GM12878 (cell line): ENCODE data around the gene STAT4. TPM values are rescaled to one million over a fixed set of nuclear protein-coding genes. Genes with fewer than 3 reads are reported as not detected.
A peak's percentile ranks its signal among the peaks of the same experiment; 100 is the strongest.

Experiments used
- ATAC-seq: fragments of 200-7000 bp; cut with Tn5 transposase; 3 replicates; pipeline ENCODE4 v1.9.1; 2020; ENCODE audit warnings: mild to moderate bottlenecking, moderate library complexity
- BruUV-seq: library from RNA; stranded (reverse); fragments of 400-500 nt; replicated peaks from 2 replicates; lab custom pipeline; 2021; lab: Mats Ljungman, UMichigan
- CTCF ChIA-PET: fragments of 300-600 bp; sonication (Branson Sonifier 250); formaldehyde crosslinking; extraction: SDS; loops from one replicate; lab custom pipeline; 2021; ENCODE audit warnings: inconsistent platforms; lab: Yijun Ruan, JAX
- POLR2A ChIA-PET: fragments of 350-600 bp; formaldehyde crosslinking; extraction: SDS; loops from one replicate; lab custom pipeline; 2021; ENCODE audit warnings: inconsistent platforms; lab: Charles Lee
- RAD21 ChIA-PET: fragments of 300-600 bp; sonication (Branson Sonifier 250); formaldehyde crosslinking; loops from one replicate; lab custom pipeline; 2023; ENCODE audit warnings: antibody characterized with exemption; ENCODE audit not compliant: unreplicated experiment; lab: Charles Lee
- SMC1A ChIA-PET: fragments of 300-600 bp; sonication (Branson Sonifier 250); formaldehyde crosslinking; loops from one replicate; lab custom pipeline; 2023; ENCODE audit not compliant: unreplicated experiment, uncharacterized antibody; lab: Charles Lee
- DNase-seq: peaks from one replicate; pipeline ENCODE4 v3.0.0-alpha.2; 2011; ENCODE audit warnings: low read depth, low spot score
- FAIRE-seq: peaks from 3 replicates; lab custom pipeline; 2011; peaks lifted over from hg19 to GRCh38; lab: Jason Lieb, UNC
- H2AFZ ChIP-seq: 2 replicates; pipeline ENCODE4 v1.6.0; 2011; ENCODE audit warnings: low read depth, low read length, control low read depth; ENCODE audit not compliant: control insufficient read depth
- H3K27ac ChIP-seq: 2 replicates; pipeline ENCODE4 v1.5.1; 2011; ENCODE audit warnings: control low read depth; ENCODE audit not compliant: control insufficient read depth, insufficient read depth
- H3K27me3 ChIP-seq, 2 experiments: replicated peaks in 1 of 2; 2 replicates each; pipeline versions ENCODE4 v1.6.0 to v1.6.1; 2011; ENCODE audit warnings: low read length in 1 of 2; ENCODE audit not compliant: control insufficient read depth in 2 of 2, insufficient read depth in 2 of 2
- H3K36me3 ChIP-seq, 2 experiments: 2 replicates each; pipeline ENCODE4 v1.5.1; 2011; ENCODE audit warnings: low read length in 1 of 2; ENCODE audit not compliant: control insufficient read depth in 2 of 2, insufficient read depth in 2 of 2
- H3K4me1 ChIP-seq: 2 replicates; pipeline ENCODE4 v1.6.1; 2011; ENCODE audit warnings: mild to moderate bottlenecking, low read length, moderate library complexity, mixed read lengths; ENCODE audit not compliant: control insufficient read depth, insufficient read depth
- H3K4me2 ChIP-seq: 2 replicates; pipeline ENCODE4 v1.6.0; 2011; ENCODE audit warnings: control low read depth; ENCODE audit not compliant: control insufficient read depth, insufficient read depth
- H3K4me3 ChIP-seq: fragments of 200-600 bp; sonication (generic); 2 replicates; pipeline ENCODE4 v1.5.1; 2016
- H3K79me2 ChIP-seq: 2 replicates; pipeline ENCODE4 v1.6.0; 2011; ENCODE audit warnings: low read length; ENCODE audit not compliant: control insufficient read depth, insufficient read depth
- H3K9ac ChIP-seq: 2 replicates; pipeline ENCODE4 v1.8.0; 2011; ENCODE audit warnings: low read length, control low read depth, mixed read lengths; ENCODE audit not compliant: control insufficient read depth, insufficient read depth
- H3K9me3 ChIP-seq: replicated peaks from 3 replicates; pipeline ENCODE4 v1.5.1; 2011; ENCODE audit warnings: mild to moderate bottlenecking, low read length; ENCODE audit not compliant: control insufficient read depth, insufficient read depth
- H4K20me1 ChIP-seq: 2 replicates; pipeline ENCODE4 v1.6.0; 2011; ENCODE audit not compliant: control insufficient read depth, insufficient read depth
- EGR1 ChIP-seq, 2 experiments: IDR thresholded peaks; 1 replicate in 1 of 2; 2 replicates in 1 of 2; pipeline ENCODE4 v1.6.1; 2011 to 2012; ENCODE audit warnings: low read depth in 2 of 2, low read length in 2 of 2, borderline replicate concordance in 1 of 2, mild to moderate bottlenecking in 1 of 2, moderate library complexity in 1 of 2
- HDAC2 ChIP-seq: fragments of 200-600 bp; sonication (generic); IDR thresholded peaks from 2 replicates; pipeline ENCODE4 v1.6.1; 2017
- IKZF2 ChIP-seq, 2 experiments: fragments of 450-650 bp; IDR thresholded peaks; 2 replicates each; pipeline ENCODE4 v1.6.1; 2017; ENCODE audit warnings: mild to moderate bottlenecking in 2 of 2, moderate library complexity in 2 of 2
- KDM1A ChIP-seq: fragments of 200-600 bp; sonication (generic); IDR thresholded peaks from 2 replicates; pipeline ENCODE4 v1.6.1; 2016; ENCODE audit warnings: borderline replicate concordance
- POLR2A ChIP-seq: IDR thresholded peaks from 2 replicates; pipeline ENCODE4 v1.6.1; 2011; ENCODE audit warnings: low read depth, mild to moderate bottlenecking, low read length
- POLR2AphosphoS2 ChIP-seq: IDR thresholded peaks from 2 replicates; pipeline ENCODE4 v1.6.1; 2011; ENCODE audit warnings: low read depth, mild to moderate bottlenecking, low read length, improper control_type of control experiment, moderate library complexity
- POLR2AphosphoS5 ChIP-seq: IDR thresholded peaks from 2 replicates; pipeline ENCODE4 v1.6.1; 2011; ENCODE audit warnings: mild to moderate bottlenecking, low read length, inconsistent platforms
- SP1 ChIP-seq: IDR thresholded peaks from one replicate; pipeline ENCODE4 v1.6.1; 2011; ENCODE audit warnings: low read depth, low read length
- WGBS: methylation state at CpG from one replicate; pipeline ENCODE4 v1.1.6; 2016; ENCODE audit warnings: low lambda C conversion rate; ENCODE audit not compliant: insufficient replicate concordance, insufficient coverage; ENCODE audit errors: missing lambda C conversion rate; 5-methylcytosine and 5-hydroxymethylcytosine counted together
- in situ Hi-C: fragments of 300-500 bp; cut with MboI; formaldehyde crosslinking; loops from 9 replicates; pipeline ENCODE4 v1.14.3; 2018; ENCODE audit warnings: mixed read lengths
- intact Hi-C: fragments of 100-400 bp; cut with micrococcal nuclease; formaldehyde crosslinking; loops from one replicate; pipeline ENCODE4 v1.14.2; 2022; ENCODE audit not compliant: unreplicated experiment
- polyA plus RNA-seq, 11 experiments: library from polyadenylated mRNA; depleted of rRNA in 4 of 11; unstranded in 6 of 11; stranded (reverse) in 5 of 11; fragments of >200 nt; fragmentation: Nextera tagmentation in 4 of 11; fragmentation: Illumina TruSeq in 1 of 11; extraction: Ambion mirVana in 4 of 11; extraction: Trizol in 1 of 11; gene quantifications; 1 replicate in 1 of 11; 2 replicates in 10 of 11; pipeline versions ENCODE4 v1.2.1 to v1.2.3, GENCODE V29; 2011 to 2016; ENCODE audit warnings: inconsistent platforms in 2 of 11, missing spikeins in 2 of 11, low read depth in 1 of 11
- total RNA-seq, 4 experiments: library from RNA; depleted of rRNA in 3 of 4; stranded (reverse); fragments of >200 nt in 3 of 4; fragmentation: Illumina TruSeq in 1 of 4; extraction: Trizol in 1 of 4; gene quantifications; 2 replicates each; pipeline versions ENCODE4 v1.2.1 to v1.2.3, GENCODE V29; 2013 to 2021

Gene STAT4
- total and polyA plus RNA-seq, 10 of the 15 experiments (the other 5 are each of a cell fraction or from before 2014, with no cell fraction given), result 3.1 to 9.3 (median 7.1) TPM

DNA sequence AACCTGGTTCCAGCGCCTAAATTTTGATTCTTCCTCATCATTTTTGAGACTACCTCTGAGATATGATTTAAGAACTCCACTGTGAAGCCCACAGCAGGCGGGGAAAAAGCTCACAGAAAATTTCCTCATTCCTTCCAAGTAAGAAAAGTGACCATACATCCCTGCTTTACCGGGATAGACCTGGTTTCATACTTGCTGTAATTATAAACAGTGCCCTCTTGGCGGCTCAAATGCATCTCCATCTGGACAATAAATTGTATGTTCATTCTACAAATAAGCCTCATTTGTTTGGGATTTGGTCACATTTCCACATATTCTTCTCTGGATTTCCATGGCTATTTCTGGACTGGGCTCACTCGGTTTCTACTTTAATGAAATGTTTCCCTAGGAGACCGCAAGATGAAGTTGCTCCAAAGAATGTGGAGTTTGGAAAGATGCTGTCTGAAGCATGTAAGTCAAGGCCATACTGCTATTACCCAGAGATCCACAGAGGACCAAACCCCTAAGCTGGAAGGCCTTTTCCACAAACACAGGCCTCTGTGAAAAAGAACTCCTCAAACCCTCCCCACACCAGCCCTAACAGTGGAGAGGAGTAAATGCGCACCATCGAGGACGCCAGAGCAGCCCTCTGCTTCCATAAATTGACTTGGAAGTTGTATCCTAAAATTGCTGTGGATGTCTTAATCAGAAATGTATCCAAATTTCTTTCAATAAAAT, 150.7 kb downstream of the STAT4 start:
- ChIA-PET SMC1A (interaction anchor here (0.9 to 1.7 kb wide), 2 partner anchors 35 to 37 kb away, joined by 3 to 5 read pairs; no protein-coding TSS in a partner anchor), POLR2A (interaction anchor here (0.6 to 1.1 kb wide), 3 partner anchors 9 to 146 kb away, joined by 3 to 10 read pairs (median 4); no protein-coding TSS in a partner anchor), CTCF (interaction anchor here (1.5 kb wide), 1 partner anchor 11 kb away, joined by 4 read pairs; no protein-coding TSS in a partner anchor), RAD21 (no interaction called here)
- no peak for FAIRE-seq
- in situ Hi-C loops (no loop called here), intact Hi-C loops (no loop called here)
- 91% methylated on average over 9 of the region's 9 CpGs for WGBS
- ATAC-seq, result no peak
- no peak overlapping the region for H3K9ac ChIP-seq
- H3K9me3 ChIP-seq, result peaks cover 20% of the 10 kb centered on the region
- TF ChIP-seq POLR2A (peak; percentile 53; the same call in 1 of the 2 replicates), SP1 (no peak), POLR2AphosphoS2 (0 out of 2 replicates have a peak, but pooled peaks have one; percentile 37), EGR1 (IDR thresholded peaks at IDR 0.05; ENCODE audit: borderline replicate concordance in 1 of 2, low read depth in 2 of 2, low read length in 2 of 2) (no peak), HDAC2 (no peak), KDM1A (no peak), IKZF2 (IDR thresholded peaks at IDR 0.05) (no peak), POLR2AphosphoS5 (peak; percentile 70)
- no TSS peak for BruUV-seq
- no peak for DNase-seq
- peaks cover 25% of the 10 kb centered on the region for H3K79me2 ChIP-seq
- H3K27ac ChIP-seq, result no peak overlapping the region
- H3K4me2 ChIP-seq, result no peak overlapping the region
- H3K36me3 ChIP-seq, result peaks cover 44 to 86% of the 10 kb centered on the region in 2 experiments
- peaks cover 29% of the 10 kb centered on the region for H4K20me1 ChIP-seq
- H3K27me3 ChIP-seq, result no peaks in the 10 kb centered on the region
- H3K4me3 ChIP-seq, result no peak overlapping the region
- H2AFZ ChIP-seq, result no peak overlapping the region
- peaks cover 2% of the 10 kb centered on the region; the same call in 1 of the 2 replicates for H3K4me1 ChIP-seq
